M059J (cell line): ENCODE data around the gene BASP1. TPM values are rescaled to one million over a fixed set of nuclear protein-coding genes. Genes with fewer than 3 reads are reported as not detected.

Experiments used
- DNase-seq: peaks from one replicate; pipeline ENCODE4 v3.0.0-alpha.2; 2012; ENCODE audit warnings: low read depth
- total RNA-seq: library from RNA; depleted of rRNA; stranded (reverse); fragments of >200 nt; shearing (Covaris generic); gene quantifications from 2 replicates; pipeline ENCODE4 v1.2.3, GENCODE V29; 2014; rRNA removed

Gene BASP1, protein sequence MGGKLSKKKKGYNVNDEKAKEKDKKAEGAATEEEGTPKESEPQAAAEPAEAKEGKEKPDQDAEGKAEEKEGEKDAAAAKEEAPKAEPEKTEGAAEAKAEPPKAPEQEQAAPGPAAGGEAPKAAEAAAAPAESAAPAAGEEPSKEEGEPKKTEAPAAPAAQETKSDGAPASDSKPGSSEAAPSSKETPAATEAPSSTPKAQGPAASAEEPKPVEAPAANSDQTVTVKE
- total RNA-seq = 86.0 and 126 TPM in 2 replicates

DNA sequence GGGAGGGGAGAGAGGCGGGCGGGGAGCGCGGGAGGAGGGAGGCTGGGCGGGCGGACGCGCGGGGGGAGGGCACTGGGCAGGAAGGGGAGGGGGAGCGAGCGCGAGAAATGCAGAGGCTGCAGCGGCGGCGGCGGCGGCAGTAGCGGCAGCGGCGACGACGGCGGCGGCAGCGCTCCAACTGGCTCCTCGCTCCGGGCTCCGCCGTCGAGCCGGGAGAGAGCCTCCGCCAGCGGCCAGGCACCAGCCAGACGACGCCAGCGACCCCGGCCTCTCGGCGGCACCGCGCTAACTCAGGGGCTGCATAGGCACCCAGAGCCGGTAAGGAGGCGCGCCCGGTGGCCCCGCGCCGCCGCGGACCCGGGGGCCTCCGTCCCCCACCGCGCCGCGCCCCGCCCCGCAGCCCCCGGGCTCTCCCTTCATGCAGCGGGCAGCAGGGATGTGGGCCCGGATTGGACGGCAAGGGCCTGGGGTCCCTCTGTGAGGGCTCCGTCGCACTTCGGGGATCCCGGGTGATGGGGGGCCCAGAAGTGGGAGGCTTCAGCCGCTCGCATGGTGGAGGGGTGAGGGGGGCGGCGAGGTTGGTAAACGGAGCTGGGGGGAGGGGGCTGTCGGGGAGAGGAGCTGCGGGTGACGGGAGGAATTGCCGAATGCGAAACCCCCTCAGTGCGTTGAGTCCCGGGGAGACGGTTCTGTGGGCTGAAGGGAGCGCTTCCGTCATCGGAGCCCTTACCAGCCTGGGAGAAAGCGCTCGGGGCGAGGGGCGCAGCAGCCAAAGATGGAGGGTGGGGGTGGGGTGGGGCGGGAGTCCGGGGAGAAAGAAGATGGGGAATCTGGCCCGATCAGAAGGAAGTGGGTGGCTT, at the start of gene BASP1:
BASP1 (plus strand) TSS at position 139 of the 860 bp plus-strand sequence. CDS start 57,586 bp downstream, outside the sequence.
- peak; percentile 76 for DNase-seq

DNA sequence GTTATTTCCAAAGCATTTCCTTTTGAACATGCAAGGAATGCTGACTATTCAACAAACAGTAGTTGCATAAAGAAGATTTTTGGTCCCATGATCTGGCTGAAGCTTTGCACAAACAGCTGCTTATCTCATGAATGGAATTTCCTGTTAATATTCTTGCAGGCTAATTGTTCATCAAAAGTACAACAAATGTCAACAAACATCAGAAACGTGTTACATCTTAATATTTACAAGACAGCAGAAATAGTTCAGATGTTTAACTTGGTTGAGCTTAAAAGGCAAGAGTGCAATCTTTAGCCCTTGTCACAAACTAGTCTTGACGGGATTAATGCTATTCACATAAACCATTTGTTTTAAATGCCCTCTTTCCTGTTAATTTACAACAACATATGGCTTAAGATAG, 47.9 kb upstream of the BASP1 start:
- no peak for DNase-seq

DNA sequence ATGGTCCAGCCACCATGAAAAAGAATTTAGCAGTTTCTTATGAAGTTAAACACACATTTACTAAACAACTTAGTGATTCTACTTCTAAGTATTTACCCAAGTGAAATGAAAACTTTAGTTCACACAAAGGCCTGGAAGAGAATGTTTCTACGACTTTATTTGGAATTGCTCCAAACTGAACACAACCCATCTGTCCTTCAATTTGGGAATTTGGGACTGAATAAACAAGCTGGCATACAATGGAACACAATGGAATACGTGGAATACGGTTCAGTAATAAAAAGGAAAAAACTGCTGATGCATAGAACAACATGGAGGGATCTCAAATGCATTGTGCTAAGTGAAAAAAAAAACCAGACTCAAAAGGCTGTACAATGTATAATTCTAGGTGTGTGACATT, 44.6 kb upstream of the BASP1 start:
- DNase-seq = no peak

DNA sequence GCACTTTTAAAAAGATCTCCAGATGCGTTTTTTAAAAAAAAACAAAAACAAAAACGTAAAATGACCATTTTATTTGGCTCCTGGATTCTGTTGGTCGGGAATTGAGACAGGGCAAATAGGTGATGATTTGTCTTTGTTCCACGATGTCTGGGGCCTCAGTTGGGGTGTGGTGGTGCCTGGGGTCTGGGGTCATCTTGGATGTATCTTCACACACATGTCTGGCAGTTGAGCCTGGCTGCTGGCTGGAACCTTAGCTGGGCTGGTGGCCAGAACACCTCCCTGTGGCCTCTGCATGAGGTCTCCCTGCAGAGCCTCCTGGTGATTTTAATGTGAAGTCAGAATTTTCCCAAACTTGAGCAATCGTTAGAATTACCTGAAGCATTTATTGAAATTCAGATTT, 42.5 kb upstream of the BASP1 start:
- no peak for DNase-seq

DNA sequence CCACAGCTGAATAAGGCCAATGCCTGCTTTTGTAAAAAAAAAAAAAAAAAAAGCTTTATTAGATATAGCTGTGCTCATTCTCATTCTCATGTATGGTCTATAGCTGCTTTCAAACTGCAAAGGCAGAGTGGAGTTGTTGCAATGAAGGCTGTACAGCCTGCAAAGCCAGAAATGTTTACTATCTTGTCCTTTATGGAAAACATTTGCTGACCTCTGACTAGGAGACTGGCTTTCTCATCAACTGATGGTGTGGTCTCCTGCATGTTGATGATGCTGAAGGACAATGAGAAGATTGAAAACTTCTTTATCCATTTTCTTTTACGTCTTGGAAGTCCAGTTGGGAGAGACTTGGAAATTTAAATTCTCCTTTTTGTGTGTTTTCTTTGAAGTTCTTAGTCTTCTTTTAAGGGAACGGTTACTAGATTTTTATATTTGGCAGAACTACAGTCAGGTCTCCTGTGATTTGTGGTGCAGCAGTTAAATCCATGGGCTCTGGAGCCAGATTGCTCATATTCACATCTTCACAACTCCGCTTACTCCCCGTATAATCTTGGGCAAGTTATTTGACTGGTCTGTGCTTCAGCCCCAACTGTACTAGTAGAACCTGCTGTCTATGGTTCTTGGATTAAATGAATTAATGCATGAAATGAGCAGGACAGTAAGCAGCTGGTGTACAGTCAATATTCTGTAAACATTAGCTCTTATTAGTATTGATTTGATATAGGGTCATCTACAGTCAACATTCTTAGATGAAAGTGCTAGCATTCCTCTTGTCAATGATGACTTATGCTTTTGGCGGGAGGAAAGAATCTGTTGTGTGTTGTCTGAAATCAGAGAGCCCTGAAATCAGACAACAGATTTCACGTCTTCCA, 39.7 kb upstream of the BASP1 start:
- no peak for DNase-seq

DNA sequence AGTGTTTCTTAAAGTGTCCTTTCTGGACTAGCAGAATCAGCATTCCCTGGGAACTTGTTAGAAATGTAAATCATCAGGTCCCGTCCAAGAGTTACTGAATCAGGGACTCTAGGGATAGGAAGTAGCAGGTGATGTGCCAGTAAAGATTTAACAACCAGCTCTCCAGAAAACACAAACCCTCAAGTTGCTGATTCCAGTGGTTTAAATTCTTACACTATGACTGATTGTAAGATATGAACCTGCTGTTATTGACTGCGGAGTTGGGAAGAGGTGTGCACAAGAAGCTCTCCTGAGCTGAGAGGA, 39.1 kb upstream of the BASP1 start:
- no peak for DNase-seq

DNA sequence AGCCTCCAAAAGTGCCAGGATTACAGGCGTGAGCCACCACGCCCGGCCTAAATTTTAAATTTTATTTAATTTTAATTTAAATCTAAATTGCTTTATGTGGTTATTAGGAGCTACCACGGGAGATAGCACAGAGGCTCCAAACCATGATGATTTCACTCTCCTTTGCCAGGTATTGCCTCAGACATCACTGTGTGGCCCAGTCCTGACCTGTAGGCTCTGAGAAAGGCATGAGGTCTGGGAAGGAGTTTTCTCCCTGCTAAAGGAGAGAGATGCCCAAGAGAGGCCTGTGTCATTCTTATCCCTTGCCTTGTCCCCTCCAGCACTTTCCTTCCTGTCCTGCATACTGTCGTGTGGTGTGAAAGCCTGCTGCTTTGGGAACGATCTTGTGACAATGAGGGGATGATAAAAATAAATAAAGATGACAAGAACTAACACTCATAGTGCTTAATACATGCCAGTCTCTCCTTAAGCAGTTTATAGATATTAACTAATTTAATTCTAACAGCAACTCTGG, 37.0 kb upstream of the BASP1 start:
- DNase-seq = no peak

DNA sequence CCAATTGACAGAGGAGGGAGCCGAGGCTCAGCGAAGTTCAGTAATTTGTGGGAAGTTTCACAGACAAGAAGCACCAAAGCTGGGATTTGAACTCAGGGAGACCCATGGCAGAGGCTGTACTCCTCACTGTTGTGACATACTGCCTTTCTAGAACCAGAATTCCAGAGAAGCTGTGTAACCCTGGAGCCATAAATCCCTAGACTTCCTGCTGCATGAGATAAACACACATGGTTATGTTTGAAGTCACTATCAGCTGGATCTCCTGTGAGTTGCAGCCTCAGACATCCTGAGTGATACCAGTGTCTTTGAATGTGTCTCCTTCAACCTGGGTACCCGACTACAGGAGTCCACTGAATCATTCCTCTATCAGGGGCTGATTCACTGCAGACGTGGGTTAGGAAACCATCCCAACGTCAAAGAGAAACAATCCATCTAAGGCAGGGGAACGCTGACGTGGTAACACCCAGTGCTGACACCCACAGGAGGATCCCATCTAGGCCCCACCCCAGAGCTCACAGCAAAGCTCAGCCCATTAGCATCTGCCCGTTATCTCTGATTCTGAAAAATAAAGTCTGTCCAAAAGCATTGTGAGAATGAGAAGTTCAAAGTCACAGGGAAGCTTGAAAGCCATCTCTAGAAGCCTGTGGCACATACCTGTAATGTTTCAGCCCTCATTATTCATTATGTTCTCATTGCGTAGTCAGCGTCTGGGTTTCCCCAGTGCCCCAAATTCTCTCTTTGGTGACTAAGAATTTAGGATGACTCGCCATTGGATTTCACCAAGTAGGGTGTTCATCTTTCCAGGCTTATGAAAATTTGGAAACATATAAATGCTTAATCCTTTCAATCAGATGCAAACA, 36.3 kb upstream of the BASP1 start:
- peak; percentile 97 for DNase-seq

DNA sequence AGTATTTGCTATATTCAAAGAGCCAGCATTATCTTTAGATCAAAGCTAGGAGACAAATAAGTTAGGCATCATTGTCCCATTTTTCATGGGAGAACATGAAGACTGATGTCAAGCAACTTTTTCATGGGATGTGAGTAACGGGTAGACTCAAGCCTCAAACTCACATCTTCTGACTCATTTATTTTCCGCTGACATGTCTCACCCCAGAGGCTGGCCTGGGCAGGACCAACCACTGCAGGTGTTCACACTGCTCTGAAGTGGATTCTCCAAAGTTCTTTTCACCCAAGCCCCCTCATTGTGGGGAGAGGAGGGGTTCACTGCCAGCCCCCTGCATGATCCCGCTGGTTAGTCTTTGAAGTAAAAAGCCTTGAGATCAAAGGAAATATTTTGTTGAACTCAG, 34.9 kb upstream of the BASP1 start:
- DNase-seq = peak; percentile 66

DNA sequence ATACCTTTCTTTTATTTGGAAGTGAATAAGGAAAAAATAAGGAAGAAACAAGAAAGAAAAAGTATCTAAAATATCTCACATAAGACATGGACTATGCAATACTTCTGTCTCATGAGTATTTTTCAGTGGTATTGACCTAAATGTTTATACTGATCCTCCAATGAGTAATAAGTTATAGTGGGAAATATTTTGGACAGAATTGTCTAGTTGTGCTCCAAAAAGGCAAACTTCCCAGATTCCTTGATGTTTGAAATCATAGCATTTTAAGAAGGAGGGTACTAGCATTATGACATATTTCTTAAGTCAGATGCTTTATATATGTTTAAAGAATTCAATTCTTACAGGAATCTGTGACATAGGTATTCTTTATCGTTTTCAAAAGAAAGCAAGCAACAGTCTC, 34.5 kb upstream of the BASP1 start:
- no peak for DNase-seq

DNA sequence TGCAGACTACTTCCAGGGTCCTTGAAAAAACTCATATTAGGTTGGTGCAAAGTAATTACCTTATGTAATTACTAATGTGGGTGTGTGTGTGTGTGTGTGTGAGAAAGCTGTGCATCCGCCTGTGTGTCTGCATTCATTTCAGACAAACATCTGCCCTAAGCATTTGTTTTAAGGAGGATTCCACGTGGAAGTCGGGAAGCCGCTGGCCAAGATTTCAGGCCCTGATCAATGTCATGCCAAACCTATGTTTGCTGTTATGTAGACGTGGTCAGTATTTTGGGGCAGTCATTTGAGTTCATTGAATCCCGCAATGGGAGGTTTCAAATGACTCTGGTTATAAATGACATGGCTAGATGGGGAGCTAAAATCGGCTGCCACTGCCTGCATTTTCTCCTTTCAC, 33.6 kb upstream of the BASP1 start:
- DNase-seq = no peak

DNA sequence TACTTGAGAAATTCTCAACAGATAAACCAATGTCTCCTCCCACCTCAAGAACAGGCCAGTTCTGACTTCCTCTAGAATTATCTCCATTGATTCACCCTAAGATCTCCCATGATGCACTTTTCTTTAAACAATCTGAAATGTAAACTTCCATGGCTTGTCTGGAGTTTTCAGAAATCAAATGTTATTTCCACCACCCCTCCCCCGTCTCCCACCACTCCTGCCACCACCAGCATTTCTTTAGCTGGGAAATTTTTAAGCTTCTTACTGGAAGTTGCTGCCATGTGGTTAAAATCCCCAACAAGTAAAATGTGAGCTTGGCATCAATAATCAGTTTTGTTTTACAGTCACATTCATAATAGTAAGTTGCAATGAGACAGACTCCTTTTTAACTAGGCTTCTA, 32.8 kb upstream of the BASP1 start:
- DNase-seq = no peak

DNA sequence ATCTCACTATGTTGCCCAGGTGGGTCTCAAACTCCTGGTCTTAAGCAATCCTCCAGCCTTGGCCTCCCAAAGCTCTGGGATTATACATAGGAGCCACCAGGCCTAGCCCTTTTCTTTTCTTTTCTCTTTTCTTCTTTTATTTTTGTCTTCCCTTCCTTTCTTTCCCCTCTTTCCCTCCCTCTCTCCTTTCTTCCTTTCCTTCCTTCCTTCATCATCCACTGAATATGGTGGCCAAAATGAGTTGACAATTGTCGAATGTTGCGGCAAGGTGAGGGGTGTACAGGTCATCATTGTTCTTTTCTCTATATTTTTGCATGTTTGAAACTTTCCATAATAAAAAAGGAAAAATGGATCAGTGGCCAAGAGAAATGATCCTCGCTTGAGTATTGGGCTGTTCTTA, 32.1 kb upstream of the BASP1 start:
- DNase-seq = no peak

DNA sequence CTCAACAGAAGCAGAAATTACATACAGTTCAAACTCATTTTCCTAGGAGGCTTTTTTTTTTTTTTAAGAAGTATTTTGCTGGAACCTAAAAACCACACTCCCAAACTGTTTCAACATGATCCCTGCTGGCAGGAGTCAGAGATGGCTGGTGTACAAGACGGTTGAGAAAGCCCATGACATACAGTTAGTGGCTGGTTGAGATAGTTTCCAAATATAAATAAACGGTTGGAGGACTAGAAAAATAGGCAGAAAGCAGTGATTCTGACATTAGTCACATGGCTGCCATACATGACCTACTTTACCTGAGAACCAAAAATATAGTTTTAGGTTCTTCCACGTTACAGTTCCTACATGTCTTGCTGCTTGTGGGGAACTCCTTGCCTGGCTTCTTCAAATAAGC, 31.7 kb upstream of the BASP1 start:
- peak; percentile 83 for DNase-seq

DNA sequence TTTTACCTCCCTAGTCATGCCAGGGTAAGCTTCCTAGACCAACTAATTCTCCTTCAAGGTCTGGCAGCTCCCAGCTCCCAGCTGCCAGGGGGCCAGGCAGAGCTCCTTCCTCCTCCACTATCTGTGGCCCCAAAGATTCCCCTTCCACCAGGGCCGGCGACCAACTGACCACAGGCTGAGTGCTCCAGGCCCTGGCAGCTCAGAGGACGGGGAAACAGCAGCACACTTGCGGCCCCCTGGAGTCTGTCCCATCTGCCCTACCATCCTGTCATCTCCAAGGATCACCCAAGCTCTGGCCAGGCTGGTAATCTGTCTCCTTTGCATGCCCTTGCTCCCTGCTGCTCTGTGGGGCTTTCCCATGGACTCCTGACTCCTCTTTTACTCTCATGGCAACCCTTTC, 31.2 kb upstream of the BASP1 start:
- peak; percentile 20 for DNase-seq

DNA sequence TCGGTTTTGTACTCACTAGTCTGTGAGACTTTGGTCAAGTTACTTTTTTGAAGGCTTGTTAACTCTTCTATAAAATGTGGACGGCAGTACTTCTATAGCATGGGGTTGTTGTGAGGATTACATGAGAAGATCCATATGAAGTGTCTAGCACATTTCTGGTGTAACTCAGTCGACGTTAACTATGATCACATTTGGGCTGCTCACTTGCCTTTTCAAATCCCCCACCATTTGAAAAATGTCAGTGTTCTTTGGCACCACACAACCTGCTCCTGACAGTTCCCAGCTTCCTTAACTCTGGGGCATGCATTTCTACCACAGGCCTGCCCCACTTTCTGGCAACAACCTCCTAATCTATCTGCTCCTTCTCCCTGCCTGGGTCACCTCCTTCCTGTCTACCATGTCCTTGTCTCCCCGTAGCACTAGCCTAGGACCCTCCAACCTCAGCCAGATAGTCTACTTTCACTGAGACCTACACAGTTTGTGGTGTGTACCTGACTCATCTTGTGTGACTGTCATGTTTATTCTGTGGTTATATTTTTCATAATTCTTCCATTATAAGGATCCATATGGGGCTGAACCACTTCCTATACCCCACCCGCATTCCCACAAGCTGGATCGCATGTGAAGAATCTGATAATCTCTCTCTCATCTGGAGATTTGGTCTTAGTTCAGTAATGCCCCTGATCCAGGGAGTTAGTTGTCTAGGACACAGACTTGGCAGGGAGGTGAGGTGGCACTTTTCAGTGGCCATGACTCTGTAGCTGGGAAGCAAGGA, 30.2 kb upstream of the BASP1 start:
- peak; percentile 66 for DNase-seq

DNA sequence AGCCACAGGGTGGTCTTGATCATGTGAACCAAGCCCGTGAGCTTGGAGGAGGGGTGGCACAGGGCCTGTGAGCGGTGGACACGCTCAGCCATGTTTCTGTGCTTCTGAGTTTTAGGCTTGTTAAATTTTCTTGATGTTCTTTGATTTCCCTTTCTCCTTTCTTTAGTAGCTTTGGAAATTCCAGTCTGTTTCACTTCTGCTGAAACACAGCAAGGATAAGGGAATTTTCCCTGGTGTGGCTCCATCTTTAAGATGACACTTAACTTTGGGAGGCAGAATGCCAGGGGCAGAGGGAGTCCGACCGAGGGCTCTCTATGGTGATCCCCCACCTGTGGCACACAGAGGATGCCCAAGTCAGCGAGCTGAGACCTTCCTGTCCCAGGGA, 29.7 kb upstream of the BASP1 start:
- no peak for DNase-seq

DNA sequence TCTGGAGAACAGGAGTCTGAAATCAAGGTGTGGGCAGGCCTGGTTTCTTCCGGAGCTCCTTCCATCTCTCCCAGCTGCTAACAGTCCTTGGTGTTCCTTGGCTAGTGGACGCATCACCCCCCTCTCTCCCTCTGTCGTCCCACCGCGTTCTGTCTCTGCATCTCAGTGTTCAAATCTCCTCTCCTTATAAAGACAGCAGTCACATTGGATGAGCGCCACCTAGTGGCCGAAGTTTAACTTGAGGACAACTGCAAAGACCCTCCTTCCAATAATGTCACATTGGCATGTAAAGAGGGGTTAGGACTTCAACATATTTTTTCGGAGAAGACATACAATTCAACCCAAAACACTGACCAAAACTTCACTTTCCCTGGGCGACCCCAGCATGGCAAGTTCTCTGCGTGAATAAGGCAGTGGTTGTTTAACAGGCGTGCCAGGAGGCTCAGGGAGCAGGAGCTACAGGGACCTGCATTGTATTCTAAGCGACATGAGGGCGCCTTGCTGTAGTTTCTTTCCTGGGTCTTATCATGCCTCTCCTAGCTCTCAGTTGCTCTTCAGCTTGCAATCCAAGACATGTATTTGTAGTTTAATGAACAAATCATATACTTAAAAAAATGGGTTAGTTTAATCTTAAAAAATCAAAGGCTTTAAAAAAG, 27.9 kb upstream of the BASP1 start:
- peak; percentile 80 for DNase-seq

DNA sequence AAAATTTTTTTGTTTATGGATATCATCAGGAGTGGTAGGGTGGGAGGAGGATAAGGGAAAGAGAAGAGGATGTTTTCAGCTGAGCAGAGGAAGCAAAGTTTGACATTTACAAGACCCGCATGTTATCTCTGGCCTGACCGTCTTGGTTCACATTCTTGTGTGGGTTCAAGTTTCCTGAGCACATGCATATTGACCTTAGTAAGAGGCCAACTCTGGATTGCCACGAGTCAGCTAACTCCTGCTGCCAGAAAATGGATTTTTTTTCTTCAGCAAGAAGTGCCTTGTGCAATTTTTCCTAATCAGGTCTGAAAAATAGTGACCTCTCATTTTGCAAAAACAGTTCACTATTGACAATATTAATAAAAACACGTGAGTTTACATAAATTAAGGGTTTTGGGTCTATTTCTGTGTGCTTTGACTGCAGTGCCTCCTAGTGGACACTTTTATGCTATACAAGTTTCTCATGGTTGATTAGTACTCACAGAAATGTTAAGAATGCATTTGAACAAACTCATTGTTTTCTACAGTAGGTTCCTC, 27.1 kb upstream of the BASP1 start:
- peak; percentile 65 for DNase-seq
